ENCODE data around the gene SRF. TPM values are rescaled to one million over a fixed set of nuclear protein-coding genes. Genes with fewer than 3 reads are reported as not detected.

SRF gene
- total RNA-seq, 1 experiment from 2014 or later = 35.0 TPM

- POLR2A ChIA-PET (ENCODE audit: unreplicated experiment) = no interaction called here
- Histone ChIP-seq H3K9ac (ENCODE audit: low read length) (no peak overlapping the region), H4K20me1 (ENCODE audit: low read length) (no peaks in the 10 kb centered on the region), H3K9me3 (ENCODE audit: low read length) (no peaks in the 10 kb centered on the region), H3K4me2 (ENCODE audit: low read length) (no peak overlapping the region), H3F3A (ENCODE audit: low read length, unreplicated experiment) (no peaks in the 10 kb centered on the region), H3K4me1 (ENCODE audit: insufficient read depth, low read length) (no peaks in the 10 kb centered on the region), H2AFZ (ENCODE audit: low read length) (no peak overlapping the region), H3K4me3 (ENCODE audit: low read length) (no peak overlapping the region), H3K79me2 (ENCODE audit: low read length) (no peaks in the 10 kb centered on the region), H3K9me2 (replicated peaks; ENCODE audit: low read length) (no peaks in the 10 kb centered on the region), H3K27me3 (ENCODE audit: low read length) (no peaks in the 10 kb centered on the region), H3K36me3 (ENCODE audit: low read depth, low read length) (no peaks in the 10 kb centered on the region; the same call in 1 of the 2 replicates), H3K27ac (ENCODE audit: low read length) (no peak overlapping the region)
- intact Hi-C loops (cut with micrococcal nuclease) = no loop called here
- ATAC-seq (no peak), DNase-seq (no peak)
- TF ChIP-seq CTCF (conservative IDR thresholded peaks at IDR 0.05; ENCODE audit: low read depth, low read length) (no peak), EZH2phosphoT487 (IDR thresholded peaks at IDR 0.05; ENCODE audit: borderline replicate concordance, low read length) (no peak), EZH2 (IDR thresholded peaks at IDR 0.05; ENCODE audit: low read length, unreplicated experiment) (no peak)
- no TSS peak for BruUV-seq (replicated peaks)
- CTCF ChIA-PET = no interaction called here
These were observed 18.8 kb downstream of the SRF start for GRCh38 chr6:43189776-43190304.

DNA sequence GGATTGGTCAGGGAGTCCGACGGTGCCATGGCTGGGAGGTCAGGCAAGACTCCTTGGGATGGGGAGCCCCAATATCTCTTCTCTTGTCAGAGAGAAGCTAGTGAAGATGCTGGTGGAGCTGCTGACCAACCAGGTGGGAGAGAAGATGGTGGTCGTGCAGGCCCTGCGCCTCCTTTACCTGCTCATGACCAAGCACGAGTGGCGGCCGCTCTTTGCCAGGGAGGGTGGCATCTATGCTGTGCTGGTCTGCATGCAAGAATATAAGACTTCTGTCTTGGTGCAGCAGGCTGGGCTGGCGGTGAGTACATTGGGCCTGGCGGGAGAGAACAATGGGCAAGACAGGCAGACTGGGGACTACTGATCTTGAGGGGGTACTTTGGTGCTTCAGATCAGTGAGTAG lies 21.8 kb downstream of the SRF start:
- H3K27ac ChIP-seq (ENCODE audit: low read length) = no peak overlapping the region
- no peaks in the 10 kb centered on the region; the same call in none of the 2 replicates for H3K36me3 ChIP-seq (ENCODE audit: low read depth, low read length)
- no peak for DNase-seq
- H2AFZ ChIP-seq (ENCODE audit: low read length) = no peak overlapping the region
- no peaks in the 10 kb centered on the region for H3K9me3 ChIP-seq (ENCODE audit: low read length)
- intact Hi-C loops (cut with micrococcal nuclease) = no loop called here
- no peak overlapping the region for H3K4me3 ChIP-seq (ENCODE audit: low read length)
- no TSS peak for BruUV-seq (replicated peaks)
- no peak overlapping the region for H3K4me2 ChIP-seq (ENCODE audit: low read length)
- POLR2A ChIA-PET (ENCODE audit: unreplicated experiment) = no interaction called here
- no peaks in the 10 kb centered on the region for H3K9me2 ChIP-seq (replicated peaks; ENCODE audit: low read length)
- H3K4me1 ChIP-seq (ENCODE audit: insufficient read depth, low read length) = no peaks in the 10 kb centered on the region
- no peak overlapping the region for H3K9ac ChIP-seq (ENCODE audit: low read length)
- H3K79me2 ChIP-seq (ENCODE audit: low read length) = no peaks in the 10 kb centered on the region
- no peaks in the 10 kb centered on the region for H3K27me3 ChIP-seq (ENCODE audit: low read length)
- CTCF ChIA-PET = no interaction called here
- no peak for ATAC-seq
- H3F3A ChIP-seq (ENCODE audit: low read length, unreplicated experiment) = no peaks in the 10 kb centered on the region
- TF ChIP-seq EZH2 (IDR thresholded peaks at IDR 0.05; ENCODE audit: low read length, unreplicated experiment) (no peak), EZH2phosphoT487 (IDR thresholded peaks at IDR 0.05; ENCODE audit: borderline replicate concordance, low read length) (no peak), CTCF (conservative IDR thresholded peaks at IDR 0.05; ENCODE audit: low read depth, low read length) (no peak)
- H4K20me1 ChIP-seq (ENCODE audit: low read length) = no peaks in the 10 kb centered on the region

- Histone ChIP-seq H3K4me3 (ENCODE audit: low read length) (no peak overlapping the region), H3K27ac (ENCODE audit: low read length) (no peak overlapping the region), H3K27me3 (ENCODE audit: low read length) (no peaks in the 10 kb centered on the region), H3K79me2 (ENCODE audit: low read length) (no peaks in the 10 kb centered on the region), H3K9me3 (ENCODE audit: low read length) (no peaks in the 10 kb centered on the region), H3K4me2 (ENCODE audit: low read length) (no peak overlapping the region), H4K20me1 (ENCODE audit: low read length) (no peaks in the 10 kb centered on the region), H3F3A (ENCODE audit: low read length, unreplicated experiment) (no peaks in the 10 kb centered on the region), H3K9me2 (replicated peaks; ENCODE audit: low read length) (no peaks in the 10 kb centered on the region), H2AFZ (ENCODE audit: low read length) (no peak overlapping the region), H3K4me1 (ENCODE audit: insufficient read depth, low read length) (no peaks in the 10 kb centered on the region), H3K36me3 (ENCODE audit: low read depth, low read length) (peaks cover 3% of the 10 kb centered on the region), H3K9ac (ENCODE audit: low read length) (no peak overlapping the region)
- ChIA-PET POLR2A (ENCODE audit: unreplicated experiment) (no interaction called here), CTCF (no interaction called here)
- BruUV-seq (replicated peaks) = no TSS peak
- intact Hi-C loops (cut with micrococcal nuclease) = no loop called here
- TF ChIP-seq EZH2phosphoT487 (IDR thresholded peaks at IDR 0.05; ENCODE audit: borderline replicate concordance, low read length) = no peak
- no peak for TF ChIP-seq CTCF (conservative IDR thresholded peaks at IDR 0.05; ENCODE audit: low read depth, low read length)
- no peak for TF ChIP-seq EZH2 (IDR thresholded peaks at IDR 0.05; ENCODE audit: low read length, unreplicated experiment)
- no peak for DNase-seq
- ATAC-seq = no peak
These were observed 22.9 kb downstream of the SRF start for GRCh38 chr6:43193929-43194328.

Data from PC-3 (cell line).